ENCODE data around the gene LMTK3. TPM values are rescaled to one million over a fixed set of nuclear protein-coding genes. Genes with fewer than 3 reads are reported as not detected.

The LMTK3 gene
- total and polyA plus RNA-seq, 2 of the 13 experiments (the other 11 are each of a cell fraction or from before 2014, with no cell fraction given) = 0.18 to 0.29 TPM

DNA sequence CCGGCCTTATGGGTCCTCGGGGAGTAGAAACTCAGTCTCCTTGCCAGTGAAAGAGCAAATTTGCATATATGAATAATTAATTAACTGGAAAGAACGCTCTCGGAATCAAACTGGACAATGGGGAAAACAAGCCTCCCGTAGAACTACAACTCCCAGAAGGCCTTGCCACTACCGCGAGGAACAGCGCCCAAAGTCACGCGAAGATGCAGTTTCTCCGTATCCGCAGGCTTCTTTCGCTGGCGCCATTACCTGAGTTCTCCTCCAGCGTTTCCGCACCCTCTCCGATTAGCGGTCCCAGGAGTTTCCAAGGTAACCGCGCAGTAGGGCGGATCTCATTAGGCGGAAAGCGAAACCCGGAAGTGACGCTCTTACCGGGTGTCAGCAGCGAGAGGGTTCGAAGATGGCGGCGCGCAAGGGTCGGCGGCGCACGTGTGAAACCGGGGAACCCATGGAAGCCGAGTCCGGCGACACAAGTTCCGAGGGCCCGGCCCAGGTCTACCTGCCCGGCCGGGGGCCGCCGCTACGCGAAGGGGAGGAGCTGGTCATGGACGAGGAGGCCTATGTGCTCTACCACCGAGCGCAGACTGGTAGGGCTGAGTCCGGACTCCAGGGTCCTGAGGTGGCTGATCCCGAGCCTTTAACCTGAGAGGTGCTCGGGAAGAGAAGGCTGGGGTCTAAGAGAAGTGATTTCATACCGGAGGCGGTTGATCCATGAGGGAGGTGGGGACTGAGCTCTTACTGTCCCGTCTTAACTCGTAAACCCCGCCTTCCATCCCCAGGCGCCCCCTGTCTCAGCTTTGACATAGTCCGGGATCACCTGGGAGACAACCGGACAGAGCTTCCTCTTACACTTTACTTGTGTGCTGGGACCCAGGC, 65.8 kb downstream of the LMTK3 start, which contains the start of gene GRWD1 (continued):
- TF ChIP-seq, protein P1, sequence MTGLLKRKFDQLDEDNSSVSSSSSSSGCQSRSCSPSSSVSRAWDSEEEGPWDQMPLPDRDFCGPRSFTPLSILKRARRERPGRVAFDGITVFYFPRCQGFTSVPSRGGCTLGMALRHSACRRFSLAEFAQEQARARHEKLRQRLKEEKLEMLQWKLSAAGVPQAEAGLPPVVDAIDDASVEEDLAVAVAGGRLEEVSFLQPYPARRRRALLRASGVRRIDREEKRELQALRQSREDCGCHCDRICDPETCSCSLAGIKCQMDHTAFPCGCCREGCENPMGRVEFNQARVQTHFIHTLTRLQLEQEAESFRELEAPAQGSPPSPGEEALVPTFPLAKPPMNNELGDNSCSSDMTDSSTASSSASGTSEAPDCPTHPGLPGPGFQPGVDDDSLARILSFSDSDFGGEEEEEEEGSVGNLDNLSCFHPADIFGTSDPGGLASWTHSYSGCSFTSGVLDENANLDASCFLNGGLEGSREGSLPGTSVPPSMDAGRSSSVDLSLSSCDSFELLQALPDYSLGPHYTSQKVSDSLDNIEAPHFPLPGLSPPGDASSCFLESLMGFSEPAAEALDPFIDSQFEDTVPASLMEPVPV (CRISPR knock-in tag; IDR thresholded peaks at IDR 0.05) = peak; percentile 80; the same call in 1 of the 2 replicates
- TF ChIP-seq KMT2A (CRISPR knock-in tag; IDR thresholded peaks at IDR 0.05) = peak; percentile 89
- 0 out of 2 replicates have a peak, but pooled peaks have one; percentile 45 for TF ChIP-seq NFATC3 (CRISPR knock-in tag; IDR thresholded peaks at IDR 0.05)
- TF ChIP-seq ZBTB20 (CRISPR knock-in tag; IDR thresholded peaks at IDR 0.05; ENCODE audit: borderline replicate concordance, low read depth) = no peak
- TF ChIP-seq, protein P2, sequence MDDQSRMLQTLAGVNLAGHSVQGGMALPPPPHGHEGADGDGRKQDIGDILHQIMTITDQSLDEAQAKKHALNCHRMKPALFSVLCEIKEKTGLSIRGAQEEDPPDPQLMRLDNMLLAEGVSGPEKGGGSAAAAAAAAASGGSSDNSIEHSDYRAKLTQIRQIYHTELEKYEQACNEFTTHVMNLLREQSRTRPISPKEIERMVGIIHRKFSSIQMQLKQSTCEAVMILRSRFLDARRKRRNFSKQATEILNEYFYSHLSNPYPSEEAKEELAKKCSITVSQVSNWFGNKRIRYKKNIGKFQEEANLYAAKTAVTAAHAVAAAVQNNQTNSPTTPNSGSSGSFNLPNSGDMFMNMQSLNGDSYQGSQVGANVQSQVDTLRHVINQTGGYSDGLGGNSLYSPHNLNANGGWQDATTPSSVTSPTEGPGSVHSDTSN (CRISPR knock-in tag; IDR thresholded peaks at IDR 0.05; ENCODE audit: borderline replicate concordance) = peak; percentile 69; the same call in 1 of the 2 replicates
- TF ChIP-seq MAF1 (CRISPR knock-in tag; IDR thresholded peaks at IDR 0.05; ENCODE audit: borderline replicate concordance) = 0 out of 2 replicates have a peak, but pooled peaks have one; percentile 79
- no peak for TF ChIP-seq GATA4 (IDR thresholded peaks at IDR 0.05; ENCODE audit: borderline replicate concordance, low read depth)
- peak; percentile 80 for TF ChIP-seq SRSF1 (optimal IDR thresholded peaks at IDR 0.05; ENCODE audit: low read depth, low read length)
- TF ChIP-seq YEATS2 (CRISPR knock-in tag; IDR thresholded peaks at IDR 0.05; ENCODE audit: borderline replicate concordance) = peak; percentile 74; the same call in 1 of the 2 replicates
- TF ChIP-seq ZNF143 (CRISPR knock-in tag; IDR thresholded peaks at IDR 0.05) = peak; percentile 94
- TF ChIP-seq, protein P3, sequence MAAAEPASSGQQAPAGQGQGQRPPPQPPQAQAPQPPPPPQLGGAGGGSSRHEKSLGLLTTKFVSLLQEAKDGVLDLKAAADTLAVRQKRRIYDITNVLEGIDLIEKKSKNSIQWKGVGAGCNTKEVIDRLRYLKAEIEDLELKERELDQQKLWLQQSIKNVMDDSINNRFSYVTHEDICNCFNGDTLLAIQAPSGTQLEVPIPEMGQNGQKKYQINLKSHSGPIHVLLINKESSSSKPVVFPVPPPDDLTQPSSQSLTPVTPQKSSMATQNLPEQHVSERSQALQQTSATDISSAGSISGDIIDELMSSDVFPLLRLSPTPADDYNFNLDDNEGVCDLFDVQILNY (CRISPR knock-in tag; conservative IDR thresholded peaks at IDR 0.05) = peak; percentile 36; the same call in 1 of the 2 replicates
- peak; percentile 87 for TF ChIP-seq SIN3B (IDR thresholded peaks at IDR 0.05; ENCODE audit: low read length)
- TF ChIP-seq ZNF572 (CRISPR knock-in tag; IDR thresholded peaks at IDR 0.05) = peak; percentile 72; the same call in 1 of the 2 replicates
- TF ChIP-seq, protein P4, sequence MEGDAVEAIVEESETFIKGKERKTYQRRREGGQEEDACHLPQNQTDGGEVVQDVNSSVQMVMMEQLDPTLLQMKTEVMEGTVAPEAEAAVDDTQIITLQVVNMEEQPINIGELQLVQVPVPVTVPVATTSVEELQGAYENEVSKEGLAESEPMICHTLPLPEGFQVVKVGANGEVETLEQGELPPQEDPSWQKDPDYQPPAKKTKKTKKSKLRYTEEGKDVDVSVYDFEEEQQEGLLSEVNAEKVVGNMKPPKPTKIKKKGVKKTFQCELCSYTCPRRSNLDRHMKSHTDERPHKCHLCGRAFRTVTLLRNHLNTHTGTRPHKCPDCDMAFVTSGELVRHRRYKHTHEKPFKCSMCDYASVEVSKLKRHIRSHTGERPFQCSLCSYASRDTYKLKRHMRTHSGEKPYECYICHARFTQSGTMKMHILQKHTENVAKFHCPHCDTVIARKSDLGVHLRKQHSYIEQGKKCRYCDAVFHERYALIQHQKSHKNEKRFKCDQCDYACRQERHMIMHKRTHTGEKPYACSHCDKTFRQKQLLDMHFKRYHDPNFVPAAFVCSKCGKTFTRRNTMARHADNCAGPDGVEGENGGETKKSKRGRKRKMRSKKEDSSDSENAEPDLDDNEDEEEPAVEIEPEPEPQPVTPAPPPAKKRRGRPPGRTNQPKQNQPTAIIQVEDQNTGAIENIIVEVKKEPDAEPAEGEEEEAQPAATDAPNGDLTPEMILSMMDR (CRISPR knock-in tag; IDR thresholded peaks at IDR 0.05) = peak; percentile 41
- TF ChIP-seq, protein P5, sequence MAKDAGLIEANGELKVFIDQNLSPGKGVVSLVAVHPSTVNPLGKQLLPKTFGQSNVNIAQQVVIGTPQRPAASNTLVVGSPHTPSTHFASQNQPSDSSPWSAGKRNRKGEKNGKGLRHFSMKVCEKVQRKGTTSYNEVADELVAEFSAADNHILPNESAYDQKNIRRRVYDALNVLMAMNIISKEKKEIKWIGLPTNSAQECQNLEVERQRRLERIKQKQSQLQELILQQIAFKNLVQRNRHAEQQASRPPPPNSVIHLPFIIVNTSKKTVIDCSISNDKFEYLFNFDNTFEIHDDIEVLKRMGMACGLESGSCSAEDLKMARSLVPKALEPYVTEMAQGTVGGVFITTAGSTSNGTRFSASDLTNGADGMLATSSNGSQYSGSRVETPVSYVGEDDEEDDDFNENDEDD (CRISPR knock-in tag; IDR thresholded peaks at IDR 0.05; ENCODE audit: borderline replicate concordance) = peak; percentile 50; the same call in 1 of the 2 replicates
- no peak for TF ChIP-seq ZNF326 (CRISPR knock-in tag; IDR thresholded peaks at IDR 0.05; ENCODE audit: borderline replicate concordance)
- TF ChIP-seq ZNF225 (CRISPR knock-in tag; IDR thresholded peaks at IDR 0.05) = peak; percentile 71; the same call in 1 of the 2 replicates
- TF ChIP-seq GATAD1 (CRISPR knock-in tag; IDR thresholded peaks at IDR 0.05) = peak; percentile 97
- no peak; the same call in 1 of the 2 replicates for TF ChIP-seq ZNF274 (CRISPR knock-in tag; IDR thresholded peaks at IDR 0.05)
- TF ChIP-seq KDM5B (CRISPR knock-in tag; IDR thresholded peaks at IDR 0.05; ENCODE audit: borderline replicate concordance) = peak; percentile 35; the same call in 1 of the 2 replicates
- no peak for TF ChIP-seq SP1 (IDR thresholded peaks at IDR 0.05)
- peak; percentile 54; the same call in 1 of the 2 replicates for TF ChIP-seq SP1 (CRISPR knock-in tag; IDR thresholded peaks at IDR 0.05)

All from HepG2 (cell line).